ENCODE data around the gene SUGCT. TPM values are rescaled to one million over a fixed set of nuclear protein-coding genes. Genes with fewer than 3 reads are reported as not detected.
A peak's percentile ranks its signal among the peaks of the same experiment; 100 is the strongest.

Gene SUGCT
- total and polyA plus RNA-seq, 4 donors, result 37.9 to 152 (median 53.2) TPM

GRCh38 chr7:40881405-40881926 lies 746.7 kb downstream of the SUGCT start:
- no peak overlapping the region for H3K27ac ChIP-seq (ENCODE audit: low read depth in 1 of 2, low read length in 2 of 2)
- no peak for DNase-seq

GRCh38 chr7:40882071-40882658 lies 747.4 kb downstream of the SUGCT start:
- DNase-seq, result no peak

More at GRCh38 chr7:40881405-40881926, 746.7 kb downstream of the SUGCT start:
- ATAC-seq (ENCODE audit: low FRiP score), result no peak
- no peaks in the 10 kb centered on the region for H3K9me3 ChIP-seq (ENCODE audit: control insufficient read depth, low read length)
- H3K4me3 ChIP-seq (ENCODE audit: low read length in 2 of 2), result no peak overlapping the region
- peaks cover 0 to 2% of the 10 kb centered on the region in 2 donors for H3K4me1 ChIP-seq (ENCODE audit: control insufficient read depth in 1 of 2, insufficient read depth in 2 of 2, low read length in 2 of 2)
- H3K27me3 ChIP-seq (ENCODE audit: control insufficient read depth in 1 of 2, insufficient read depth in 2 of 2, low read length in 1 of 2), result no peaks in the 10 kb centered on the region
- WGBS, 2 donors, result 58 to 62% methylated on average over 2 of the region's 2 CpGs
- H3K36me3 ChIP-seq (ENCODE audit: control insufficient read depth in 1 of 2, insufficient read depth in 2 of 2, low read length in 1 of 2), result peaks cover 0 to 2% of the 10 kb centered on the region in 2 donors
- intact Hi-C loops (cut with DNase I), result no loop called here

GRCh38 chr7:40883826-40884225 lies 749.0 kb downstream of the SUGCT start:
- DNase-seq (no peak), ATAC-seq (ENCODE audit: low FRiP score) (no peak)
- peaks cover 0 to 2% of the 10 kb centered on the region in 2 donors for H3K36me3 ChIP-seq (ENCODE audit: control insufficient read depth in 1 of 2, insufficient read depth in 2 of 2, low read length in 1 of 2)
- intact Hi-C loops (cut with DNase I), result no loop called here
- H3K9me3 ChIP-seq (ENCODE audit: control insufficient read depth, low read length), result no peaks in the 10 kb centered on the region
- H3K27ac ChIP-seq (ENCODE audit: low read depth in 1 of 2, low read length in 2 of 2), result no peak overlapping the region
- no peak overlapping the region for H3K4me3 ChIP-seq (ENCODE audit: low read length in 2 of 2)
- no peaks in the 10 kb centered on the region for H3K27me3 ChIP-seq (ENCODE audit: control insufficient read depth in 1 of 2, insufficient read depth in 2 of 2, low read length in 1 of 2)
- peaks cover 0 to 4% of the 10 kb centered on the region in 2 donors for H3K4me1 ChIP-seq (ENCODE audit: control insufficient read depth in 1 of 2, insufficient read depth in 2 of 2, low read length in 2 of 2)

More at GRCh38 chr7:40882071-40882658, 747.4 kb downstream of the SUGCT start:
- intact Hi-C loops (cut with DNase I), result no loop called here
- Histone ChIP-seq H3K27me3 (ENCODE audit: control insufficient read depth in 1 of 2, insufficient read depth in 2 of 2, low read length in 1 of 2) (no peaks in the 10 kb centered on the region), H3K36me3 (ENCODE audit: control insufficient read depth in 1 of 2, insufficient read depth in 2 of 2, low read length in 1 of 2) (peaks cover 0 to 2% of the 10 kb centered on the region in 2 donors), H3K27ac (ENCODE audit: low read depth in 1 of 2, low read length in 2 of 2) (no peak overlapping the region), H3K9me3 (ENCODE audit: control insufficient read depth, low read length) (no peaks in the 10 kb centered on the region), H3K4me3 (ENCODE audit: low read length in 2 of 2) (no peak overlapping the region), H3K4me1 (ENCODE audit: control insufficient read depth in 1 of 2, insufficient read depth in 2 of 2, low read length in 2 of 2) (peaks cover 0 to 2% of the 10 kb centered on the region in 2 donors)
- no peak for ATAC-seq (ENCODE audit: low FRiP score)

GRCh38 chr7:40884241-40884640 lies 749.4 kb downstream of the SUGCT start:
- no peak overlapping the region for H3K27ac ChIP-seq (ENCODE audit: low read depth in 1 of 2, low read length in 2 of 2)
- WGBS, 2 donors, result 99% methylated on average over 3 of the region's 3 CpGs
- no peaks in the 10 kb centered on the region for H3K27me3 ChIP-seq (ENCODE audit: control insufficient read depth in 1 of 2, insufficient read depth in 2 of 2, low read length in 1 of 2)
- intact Hi-C loops (cut with DNase I), result no loop called here
- no peaks in the 10 kb centered on the region for H3K9me3 ChIP-seq (ENCODE audit: control insufficient read depth, low read length)
- no peak for ATAC-seq (ENCODE audit: low FRiP score)
- peaks cover 0 to 5% of the 10 kb centered on the region in 2 donors for H3K4me1 ChIP-seq (ENCODE audit: control insufficient read depth in 1 of 2, insufficient read depth in 2 of 2, low read length in 2 of 2)
- no peak overlapping the region for H3K4me3 ChIP-seq (ENCODE audit: low read length in 2 of 2)
- DNase-seq, result no peak
- peaks cover 0 to 2% of the 10 kb centered on the region in 2 donors for H3K36me3 ChIP-seq (ENCODE audit: control insufficient read depth in 1 of 2, insufficient read depth in 2 of 2, low read length in 1 of 2)

- Histone ChIP-seq H3K36me3 (ENCODE audit: control insufficient read depth in 1 of 2, insufficient read depth in 2 of 2, low read length in 1 of 2) (no peaks in the 10 kb centered on the region), H3K9me3 (ENCODE audit: control insufficient read depth, low read length) (no peaks in the 10 kb centered on the region), H3K4me3 (ENCODE audit: low read length in 2 of 2) (no peak overlapping the region), H3K27ac (ENCODE audit: low read depth in 1 of 2, low read length in 2 of 2) (no peak overlapping the region), H3K27me3 (ENCODE audit: control insufficient read depth in 1 of 2, insufficient read depth in 2 of 2, low read length in 1 of 2) (no peaks in the 10 kb centered on the region), H3K4me1 (ENCODE audit: control insufficient read depth in 1 of 2, insufficient read depth in 2 of 2, low read length in 2 of 2) (peaks cover 4 to 6% of the 10 kb centered on the region in 2 donors)
- DNase-seq (no peak), ATAC-seq (ENCODE audit: low FRiP score) (no peak)
- intact Hi-C loops (cut with DNase I), result no loop called here
- 75 to 84% methylated on average over 2 of the region's 2 CpGs for WGBS, 2 donors
These were observed 750.7 kb downstream of the SUGCT start for GRCh38 chr7:40885503-40885902.

- intact Hi-C loops (cut with DNase I), result no loop called here
- Histone ChIP-seq H3K4me3 (ENCODE audit: low read length in 2 of 2) (no peak overlapping the region), H3K9me3 (ENCODE audit: control insufficient read depth, low read length) (no peaks in the 10 kb centered on the region), H3K27ac (ENCODE audit: low read depth in 1 of 2, low read length in 2 of 2) (no peak overlapping the region), H3K27me3 (ENCODE audit: control insufficient read depth in 1 of 2, insufficient read depth in 2 of 2, low read length in 1 of 2) (no peaks in the 10 kb centered on the region), H3K4me1 (ENCODE audit: control insufficient read depth in 1 of 2, insufficient read depth in 2 of 2, low read length in 2 of 2) (peaks cover 4% of the 10 kb centered on the region in 2 donors), H3K36me3 (ENCODE audit: control insufficient read depth in 1 of 2, insufficient read depth in 2 of 2, low read length in 1 of 2) (no peaks in the 10 kb centered on the region)
- DNase-seq (no peak), ATAC-seq (ENCODE audit: low FRiP score) (no peak)
These were observed 752.3 kb downstream of the SUGCT start for GRCh38 chr7:40887099-40887498.

- ATAC-seq (ENCODE audit: low FRiP score) (no peak), DNase-seq (no peak)
- H3K4me1 ChIP-seq (ENCODE audit: control insufficient read depth in 1 of 2, insufficient read depth in 2 of 2, low read length in 2 of 2), result peaks cover 4% of the 10 kb centered on the region in 2 donors
- H3K4me3 ChIP-seq (ENCODE audit: low read length in 2 of 2), result no peak overlapping the region
- no peaks in the 10 kb centered on the region for H3K36me3 ChIP-seq (ENCODE audit: control insufficient read depth in 1 of 2, insufficient read depth in 2 of 2, low read length in 1 of 2)
- intact Hi-C loops (cut with DNase I), result no loop called here
- H3K27ac ChIP-seq (ENCODE audit: low read depth in 1 of 2, low read length in 2 of 2), result peak overlapping the region in 1 of 2 donors; percentile 56
- 4 to 13% methylated on average over 1 of the region's 1 CpG for WGBS, 2 donors
- no peaks in the 10 kb centered on the region for H3K27me3 ChIP-seq (ENCODE audit: control insufficient read depth in 1 of 2, insufficient read depth in 2 of 2, low read length in 1 of 2)
- H3K9me3 ChIP-seq (ENCODE audit: control insufficient read depth, low read length), result no peaks in the 10 kb centered on the region
These were observed 753.7 kb downstream of the SUGCT start for GRCh38 chr7:40888499-40888898.

GRCh38 chr7:40889099-40889498 lies 754.3 kb downstream of the SUGCT start:
- DNase-seq (no peak), ATAC-seq (ENCODE audit: low FRiP score) (peak; percentile 35)
- no peaks in the 10 kb centered on the region for H3K27me3 ChIP-seq (ENCODE audit: control insufficient read depth in 1 of 2, insufficient read depth in 2 of 2, low read length in 1 of 2)
- intact Hi-C loops (cut with DNase I), result no loop called here
- H3K4me1 ChIP-seq (ENCODE audit: control insufficient read depth in 1 of 2, insufficient read depth in 2 of 2, low read length in 2 of 2), result peaks cover 4% of the 10 kb centered on the region in 2 donors
- 6 to 10% methylated on average over 4 of the region's 4 CpGs for WGBS, 2 donors
- H3K36me3 ChIP-seq (ENCODE audit: control insufficient read depth in 1 of 2, insufficient read depth in 2 of 2, low read length in 1 of 2), result no peaks in the 10 kb centered on the region
- H3K27ac ChIP-seq (ENCODE audit: low read depth in 1 of 2, low read length in 2 of 2), result peak overlapping the region in 1 of 2 donors; percentile 56
- H3K4me3 ChIP-seq (ENCODE audit: low read length in 2 of 2), result no peak overlapping the region
- no peaks in the 10 kb centered on the region for H3K9me3 ChIP-seq (ENCODE audit: control insufficient read depth, low read length)

GRCh38 chr7:40889539-40889938 lies 754.7 kb downstream of the SUGCT start:
- no peak overlapping the region for H3K4me3 ChIP-seq (ENCODE audit: low read length in 2 of 2)
- no peaks in the 10 kb centered on the region for H3K27me3 ChIP-seq (ENCODE audit: control insufficient read depth in 1 of 2, insufficient read depth in 2 of 2, low read length in 1 of 2)
- DNase-seq, result no peak
- H3K36me3 ChIP-seq (ENCODE audit: control insufficient read depth in 1 of 2, insufficient read depth in 2 of 2, low read length in 1 of 2), result no peaks in the 10 kb centered on the region
- intact Hi-C loops (cut with DNase I), result no loop called here
- H3K4me1 ChIP-seq (ENCODE audit: control insufficient read depth in 1 of 2, insufficient read depth in 2 of 2, low read length in 2 of 2), result peaks cover 4% of the 10 kb centered on the region in 2 donors
- WGBS, 2 donors, result 76 to 83% methylated on average over 2 of the region's 2 CpGs
- H3K9me3 ChIP-seq (ENCODE audit: control insufficient read depth, low read length), result no peaks in the 10 kb centered on the region
- no peak for ATAC-seq (ENCODE audit: low FRiP score)
- H3K27ac ChIP-seq (ENCODE audit: low read depth in 1 of 2, low read length in 2 of 2), result no peak overlapping the region
